ENCODE data around the gene INPP4A. TPM values are rescaled to one million over a fixed set of nuclear protein-coding genes. Genes with fewer than 3 reads are reported as not detected.

Gene INPP4A
- total RNA-seq, 1 experiment from 2014 or later: 11.2 TPM

DNA sequence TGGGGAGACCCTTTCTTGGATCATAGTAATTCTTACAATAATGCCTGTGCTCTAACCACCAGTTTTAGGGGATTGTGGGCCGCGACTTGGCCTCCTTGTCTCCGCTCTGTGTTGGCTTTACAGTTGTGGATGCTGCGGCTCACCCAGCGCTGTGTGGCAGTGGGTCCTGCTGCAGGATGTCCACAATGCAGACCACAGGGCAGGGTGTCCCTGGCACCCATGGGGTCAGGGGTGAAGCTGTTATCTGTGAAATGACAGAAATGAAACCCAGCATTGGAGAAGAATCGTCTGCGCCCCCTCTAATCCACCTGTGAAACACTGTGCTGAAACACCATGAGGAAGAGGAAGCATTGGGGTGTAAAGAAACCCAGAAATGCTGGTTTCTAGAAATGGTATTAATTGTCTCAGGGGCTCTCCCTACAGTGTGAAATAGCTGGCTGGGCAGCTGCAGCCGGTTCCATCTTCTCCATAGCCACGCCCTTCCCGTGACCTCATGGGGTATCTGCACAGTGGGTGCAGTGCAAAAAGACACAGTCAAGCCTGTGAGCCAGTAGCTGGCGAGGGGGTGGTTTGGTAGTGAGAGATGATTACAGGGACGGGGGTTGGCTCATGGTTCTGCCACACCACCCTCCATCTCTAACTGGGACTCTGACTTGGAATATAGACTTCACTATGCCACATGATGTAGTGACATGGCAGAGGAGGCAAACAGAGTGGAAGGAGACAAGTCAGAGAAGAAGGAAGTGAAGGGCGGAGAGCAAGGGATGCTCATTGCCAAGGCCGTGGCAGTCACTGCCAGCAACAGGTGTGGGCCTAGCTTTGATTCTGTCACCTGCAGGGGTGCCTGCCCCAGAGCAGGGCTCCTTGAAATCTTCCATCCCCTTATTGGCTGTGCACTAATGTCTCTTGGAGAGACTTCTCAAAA lies 16.2 kb downstream of the INPP4A start:
- no peak for DNase-seq (ENCODE audit: low spot score)

GRCh38 chr2:98461498-98462049 lies 16.9 kb downstream of the INPP4A start:
- DNase-seq (ENCODE audit: low spot score): no peak

- DNase-seq (ENCODE audit: low spot score): no peak
Measured at GRCh38 chr2:98463081-98463481, 18.4 kb downstream of the INPP4A start.

DNA sequence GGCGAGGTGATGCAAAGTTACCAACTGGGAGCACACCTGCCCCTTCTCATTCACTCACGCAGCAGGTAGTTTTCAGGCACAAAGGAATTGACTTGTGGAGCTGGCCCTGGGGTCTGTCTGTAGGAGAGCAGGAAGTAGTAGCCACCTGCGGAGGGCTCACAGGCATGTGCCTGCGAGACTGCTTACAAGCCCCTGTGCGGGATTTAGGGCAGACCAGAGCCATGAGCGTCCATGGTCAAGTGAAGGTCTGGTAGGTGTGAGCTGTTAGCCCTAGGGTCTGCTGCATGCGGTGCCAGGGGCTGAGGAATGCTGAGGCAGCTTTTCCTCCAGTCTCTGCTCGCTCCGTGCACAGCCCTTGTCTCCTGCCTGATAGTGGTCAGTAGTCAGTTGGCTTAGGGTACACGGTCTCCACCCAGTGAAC lies 18.9 kb downstream of the INPP4A start:
- no peak for DNase-seq (ENCODE audit: low spot score)

DNA sequence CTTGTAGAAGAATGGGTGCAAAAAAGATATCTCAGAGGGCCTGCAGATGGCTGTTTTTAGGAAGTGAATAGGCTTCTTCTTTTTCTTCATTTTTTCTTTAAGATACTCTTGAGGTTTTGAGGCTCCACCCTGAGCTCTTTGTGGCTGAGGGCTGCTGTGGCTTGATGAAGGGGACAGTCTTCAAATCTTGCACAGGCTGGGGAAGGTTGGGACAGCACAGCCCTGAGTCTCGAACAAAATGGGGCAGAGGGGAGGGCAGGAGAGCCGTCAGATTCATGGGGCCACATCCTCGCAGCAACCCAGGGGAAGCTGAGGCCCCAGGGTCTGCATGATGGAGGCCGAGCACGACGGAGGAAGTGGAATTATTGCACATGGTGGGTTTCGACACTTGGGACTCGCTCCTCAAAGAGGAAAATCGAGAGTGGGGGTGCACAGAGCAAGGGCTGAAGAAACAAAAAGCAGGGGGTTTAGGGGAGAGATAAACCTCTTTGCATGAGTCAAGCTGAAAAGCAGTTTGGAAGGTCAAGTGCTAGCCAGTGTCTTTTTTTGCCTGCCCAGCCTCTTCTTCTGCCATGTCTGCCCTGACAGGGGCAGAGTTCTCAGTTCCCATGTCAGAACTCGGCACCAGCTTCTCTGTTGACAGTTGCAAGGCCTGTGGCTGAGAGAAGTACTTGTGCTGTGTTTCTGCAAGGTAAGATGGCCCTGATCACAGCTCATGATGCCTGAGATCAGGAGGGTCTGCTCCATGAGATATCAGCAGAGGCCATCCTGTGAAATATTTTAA lies 19.5 kb downstream of the INPP4A start:
- no peak for DNase-seq (ENCODE audit: low spot score)

DNA sequence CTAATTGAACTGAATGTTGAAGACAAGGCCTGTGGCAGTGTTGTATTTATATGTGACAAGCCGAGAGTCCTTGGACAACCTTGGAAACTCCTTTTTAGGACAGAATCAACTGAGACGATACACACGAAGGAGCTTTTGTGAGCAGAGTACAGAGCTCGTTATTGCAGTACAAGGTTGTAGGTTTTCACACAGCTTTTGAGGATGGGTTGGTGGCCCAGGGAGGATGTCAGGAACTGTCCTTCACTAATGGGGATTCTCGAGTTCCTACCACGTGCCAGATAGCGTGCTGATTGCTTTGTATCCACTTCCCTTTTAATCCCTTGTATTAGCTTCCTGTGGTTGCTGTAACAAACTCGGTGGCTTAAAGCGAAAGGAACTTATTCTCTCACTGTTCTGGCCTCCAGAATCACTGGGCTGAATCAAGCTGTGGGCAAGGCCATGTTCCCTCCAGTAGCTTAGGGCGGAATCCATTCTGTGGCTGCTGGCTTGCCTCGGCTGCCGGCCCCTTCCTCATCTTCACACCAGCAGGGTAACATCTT lies 20.2 kb downstream of the INPP4A start:
- DNase-seq (ENCODE audit: low spot score): no peak

- peak; percentile 90 for DNase-seq (ENCODE audit: low spot score)
Measured at GRCh38 chr2:98465456-98466226, 21.0 kb downstream of the INPP4A start.

DNA sequence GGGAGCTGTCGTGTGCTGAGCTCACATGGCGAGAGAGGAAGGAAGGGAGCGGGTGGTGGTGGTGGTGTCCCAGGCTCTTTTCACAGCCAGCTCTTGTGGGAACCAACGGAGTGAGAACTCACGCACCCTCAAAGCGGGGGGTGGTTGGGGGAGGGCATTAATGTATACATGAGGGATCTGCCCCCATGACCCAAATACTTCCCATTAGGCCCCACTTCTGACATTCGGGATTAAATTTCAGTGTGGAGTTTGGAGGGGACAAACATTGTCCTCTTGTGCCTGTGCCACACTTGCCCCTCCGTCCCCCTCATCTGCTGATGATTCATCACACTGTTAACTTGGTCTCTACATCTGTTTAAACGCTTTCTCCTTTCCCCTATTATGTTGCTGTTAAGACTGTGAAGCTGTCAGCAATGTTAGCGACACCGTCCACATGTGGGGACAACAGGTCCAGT lies 22.5 kb downstream of the INPP4A start:
- no peak for DNase-seq (ENCODE audit: low spot score)

- no peak for DNase-seq (ENCODE audit: low spot score)
Measured at GRCh38 chr2:98467652-98468051, 23.0 kb downstream of the INPP4A start.

DNA sequence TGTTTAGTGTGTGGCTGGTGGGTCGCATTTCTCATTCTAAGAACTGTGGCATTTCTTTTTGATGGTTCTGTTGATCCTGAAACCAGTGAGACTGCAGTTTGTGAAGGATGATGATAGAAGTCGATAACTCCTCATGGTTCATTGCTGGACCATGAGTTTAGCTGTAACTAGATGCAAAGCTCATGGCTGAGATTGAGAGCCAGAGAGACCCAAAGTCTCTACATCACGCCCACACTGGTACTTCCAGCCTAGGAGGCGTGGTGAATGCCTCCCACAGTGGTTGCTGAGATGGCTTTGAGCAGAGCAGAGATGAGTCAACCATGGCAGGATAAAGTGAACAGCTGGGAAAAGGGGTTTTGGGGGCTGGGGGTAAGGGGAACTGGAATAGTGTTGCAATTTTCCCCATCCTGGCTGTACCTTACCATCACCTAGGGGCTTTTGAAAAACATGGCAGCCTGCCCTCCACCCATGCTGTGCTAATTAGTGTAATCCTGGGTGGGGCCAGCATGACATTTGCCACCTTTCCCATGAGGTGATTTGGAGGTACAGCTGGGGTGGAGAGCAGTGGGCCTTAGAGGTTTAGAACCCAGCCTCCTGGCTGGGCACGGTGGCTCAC lies 24.1 kb downstream of the INPP4A start:
- DNase-seq (ENCODE audit: low spot score): no peak

DNA sequence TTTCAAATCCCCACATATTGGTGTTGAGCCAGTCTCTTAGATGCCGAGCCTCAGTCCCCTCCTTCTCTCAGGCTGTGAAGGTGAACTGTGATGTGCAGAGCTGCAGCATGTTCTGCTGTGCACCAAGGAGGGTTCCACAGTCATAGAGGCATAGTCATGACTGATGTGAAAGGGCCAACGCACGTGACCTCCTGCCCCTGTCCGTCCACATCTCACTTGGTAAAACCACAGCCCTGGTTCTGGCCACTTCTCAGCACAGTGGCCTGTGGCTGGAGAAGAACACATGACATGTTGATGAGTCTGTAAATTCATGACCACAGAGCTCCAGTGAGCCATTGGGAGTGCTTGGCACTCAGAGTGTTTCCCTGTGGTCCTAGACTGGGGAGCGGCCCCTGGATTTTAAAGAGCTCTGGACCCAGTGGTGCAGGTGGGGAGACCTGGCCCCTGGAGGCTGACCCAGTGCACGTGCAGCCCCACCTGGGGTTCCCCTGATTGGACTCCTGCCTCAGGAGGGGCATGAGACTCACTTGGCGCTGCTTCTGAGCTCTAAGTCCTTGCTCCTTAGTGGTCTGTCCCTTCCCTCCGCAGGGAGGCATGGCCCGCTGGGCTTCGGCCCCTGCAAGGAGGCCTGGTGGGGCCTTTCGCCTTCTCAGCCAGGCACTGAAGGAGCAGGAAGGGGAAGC lies 25.3 kb downstream of the INPP4A start:
- no peak for DNase-seq (ENCODE audit: low spot score)

DNA sequence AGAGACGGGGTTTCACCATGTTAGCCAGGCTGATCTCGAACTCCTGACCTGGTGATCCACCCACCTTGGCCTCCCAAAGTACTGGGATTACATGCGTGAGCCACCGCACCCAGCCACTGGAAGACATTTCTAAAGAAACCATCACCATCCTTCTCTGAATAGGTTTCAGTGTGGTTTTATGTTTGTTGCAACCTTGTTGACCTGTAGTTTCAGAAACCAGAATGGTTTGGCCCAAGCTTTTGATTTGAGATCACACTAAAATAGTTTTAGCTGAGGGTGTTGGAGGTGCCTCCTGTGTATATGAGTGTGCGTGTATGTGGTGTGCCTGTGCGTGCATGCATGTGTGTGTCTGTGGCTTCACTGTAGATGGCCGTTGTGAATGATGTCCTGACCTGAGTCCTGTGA lies 26.2 kb downstream of the INPP4A start:
- no peak for DNase-seq (ENCODE audit: low spot score)

DNA sequence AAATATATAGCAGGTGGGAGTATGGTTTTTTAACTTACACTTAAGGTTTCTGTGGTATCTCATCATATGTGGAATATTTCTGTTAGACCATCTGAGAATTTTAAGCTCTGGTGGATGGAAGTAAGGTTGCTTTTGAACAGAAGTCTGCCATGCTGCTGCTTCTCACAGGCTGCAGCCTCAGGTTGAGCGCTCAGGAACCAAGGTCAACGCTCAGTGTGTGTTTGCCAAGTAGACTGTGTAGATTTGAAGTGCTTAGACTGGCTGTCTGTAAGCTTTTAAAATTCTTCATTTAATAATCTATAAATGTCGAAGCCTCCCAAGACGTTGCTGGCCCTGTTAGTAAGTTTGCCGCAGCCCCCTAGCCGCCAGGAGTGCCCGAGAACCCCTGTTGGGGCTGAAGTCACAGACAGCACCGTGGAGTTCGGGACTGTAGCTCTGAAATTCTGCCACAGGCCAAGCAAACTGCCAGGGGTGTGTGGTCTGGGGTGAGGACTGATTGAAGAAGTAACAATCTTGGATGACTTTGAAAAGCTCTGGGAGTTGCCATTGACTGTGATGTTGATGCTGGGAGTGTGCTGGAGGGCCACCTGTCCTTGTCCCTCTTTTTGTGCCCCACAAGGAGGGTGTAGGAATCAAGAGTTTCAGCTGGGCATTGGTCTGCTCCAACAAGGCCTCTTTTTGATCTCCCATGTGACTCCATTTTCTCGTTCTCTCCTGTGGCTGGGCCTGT lies 26.9 kb downstream of the INPP4A start:
- DNase-seq (ENCODE audit: low spot score): no peak

DNA sequence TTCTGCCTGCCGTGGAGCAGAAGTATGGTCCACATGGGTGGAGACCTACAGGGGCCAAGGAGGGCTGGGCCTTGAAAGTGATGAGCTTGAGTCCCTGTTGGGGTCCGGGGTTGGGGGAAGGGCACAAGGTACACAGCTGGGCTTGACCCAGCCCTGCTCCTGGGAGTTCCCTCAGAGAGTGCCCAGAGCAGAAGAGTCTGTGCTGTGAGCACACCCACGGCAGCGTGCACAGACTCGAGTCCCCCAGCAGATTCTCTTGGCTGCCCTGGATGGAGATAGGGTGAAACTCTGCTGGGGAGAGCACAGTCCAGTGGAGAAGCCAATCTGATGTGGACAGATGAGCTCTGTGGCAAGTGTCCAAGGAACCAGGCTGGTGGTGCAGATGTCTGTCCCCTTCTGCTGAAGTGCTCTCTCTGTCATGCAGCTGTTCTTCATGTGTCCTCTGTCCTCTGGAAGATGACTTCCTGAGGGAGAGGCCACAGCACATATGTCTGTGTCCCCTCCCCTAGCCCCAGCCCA lies 27.5 kb downstream of the INPP4A start:
- no peak for DNase-seq (ENCODE audit: low spot score)

- DNase-seq (ENCODE audit: low spot score): no peak
Measured at GRCh38 chr2:98472961-98473746, 28.5 kb downstream of the INPP4A start.

GRCh38 chr2:98473995-98474780 lies 29.5 kb downstream of the INPP4A start:
- no peak for DNase-seq (ENCODE audit: low spot score)

DNA sequence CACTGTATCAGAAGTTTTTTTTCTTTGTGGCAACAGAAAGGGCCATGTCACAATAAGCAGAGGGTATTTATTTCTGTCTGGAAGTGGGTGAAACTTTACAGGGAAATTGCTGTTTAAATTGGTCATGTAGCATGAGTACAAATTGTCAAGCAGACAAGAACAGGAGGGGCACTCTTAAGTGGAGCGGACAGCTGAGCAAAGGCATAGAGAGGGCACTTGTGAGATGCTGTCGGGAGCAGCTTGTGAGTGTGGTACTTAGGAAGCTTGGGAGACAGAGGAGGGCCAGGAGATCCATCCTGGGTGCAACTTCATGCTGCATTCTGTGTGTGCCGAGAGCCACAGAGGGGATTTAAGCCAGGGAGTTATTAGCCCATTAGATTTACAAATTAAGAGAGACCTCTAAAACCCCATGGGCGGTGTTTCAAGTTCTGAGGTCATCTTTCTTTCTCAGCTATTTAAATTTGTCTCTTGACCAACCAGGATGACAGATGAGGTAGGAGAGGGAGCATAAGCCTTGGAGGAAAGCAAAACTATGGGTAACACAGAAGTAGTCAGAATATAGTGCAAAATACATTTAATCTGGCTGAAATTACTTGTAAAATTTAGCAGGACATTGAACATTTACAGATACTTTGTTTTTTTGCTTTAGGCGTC lies 30.4 kb downstream of the INPP4A start:
- no peak for DNase-seq (ENCODE audit: low spot score)

Data from H4 (cell line).